Measurements from ENCODE around the gene CCDC57.
"Not testable (repeated sequence)": the region's sequence is repeated elsewhere in the genome, so short reads cannot be mapped to it uniquely, and the experiment has no call there.

The CCDC57 gene

GRCh38 chr17:82151106-82151957, 61.3 kb downstream of the CCDC57 start:
- DNase-seq = no peak

DNA sequence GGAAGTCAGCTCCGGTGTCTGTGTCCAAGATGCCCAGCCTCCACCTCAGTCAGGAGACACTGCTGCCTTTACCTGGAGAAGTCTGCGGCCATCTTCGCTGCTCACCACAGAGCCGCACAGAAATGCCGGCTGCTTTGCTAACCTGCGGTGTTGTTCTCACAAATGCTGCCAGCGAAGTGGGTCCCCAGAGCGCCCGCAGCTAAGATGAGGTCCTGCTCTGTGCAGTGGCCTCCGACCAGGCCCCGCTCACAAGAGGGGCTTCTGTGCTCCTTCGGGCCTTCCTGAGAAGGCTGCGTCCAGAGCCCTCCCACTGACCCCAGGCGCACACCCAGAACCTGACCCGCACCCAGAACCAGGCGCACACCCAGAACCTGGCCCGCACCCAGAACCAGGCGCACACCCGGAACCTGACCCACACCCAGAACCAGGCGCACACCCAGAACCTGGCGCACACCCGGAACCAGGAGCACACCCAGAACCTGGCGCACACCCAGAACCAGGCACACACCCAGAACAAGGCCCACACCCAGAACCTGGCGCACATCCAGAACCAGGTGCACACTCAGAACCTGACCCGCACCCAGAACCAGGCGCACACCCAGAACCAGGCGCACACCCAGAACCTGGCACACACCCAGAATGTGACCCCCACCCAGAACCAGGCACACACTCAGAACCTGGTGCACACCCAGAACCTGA, 63.1 kb downstream of the CCDC57 start:
- DNase-seq = no peak

DNA sequence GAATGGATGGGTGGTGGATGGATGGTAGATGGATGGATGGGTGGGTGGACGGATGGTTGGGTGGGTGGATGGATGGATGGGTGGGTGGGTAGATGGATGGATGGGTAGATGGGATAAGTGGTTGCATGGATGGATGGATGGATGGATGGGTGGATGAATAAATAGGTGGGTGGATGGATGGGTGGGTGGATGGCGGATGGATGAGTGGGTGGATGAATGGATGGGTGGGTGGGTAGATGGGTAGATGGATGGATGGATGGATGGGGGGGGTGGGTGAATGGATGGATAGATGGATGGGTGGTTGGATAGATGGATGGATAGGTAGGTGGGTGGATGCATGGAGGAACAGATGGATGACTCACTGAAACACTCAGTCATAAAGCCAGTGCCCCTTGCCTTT, 63.6 kb downstream of the CCDC57 start:
- DNase-seq = no peak

- DNase-seq = no peak
Measured at GRCh38 chr17:82148011-82148410, 64.6 kb downstream of the CCDC57 start.

DNA sequence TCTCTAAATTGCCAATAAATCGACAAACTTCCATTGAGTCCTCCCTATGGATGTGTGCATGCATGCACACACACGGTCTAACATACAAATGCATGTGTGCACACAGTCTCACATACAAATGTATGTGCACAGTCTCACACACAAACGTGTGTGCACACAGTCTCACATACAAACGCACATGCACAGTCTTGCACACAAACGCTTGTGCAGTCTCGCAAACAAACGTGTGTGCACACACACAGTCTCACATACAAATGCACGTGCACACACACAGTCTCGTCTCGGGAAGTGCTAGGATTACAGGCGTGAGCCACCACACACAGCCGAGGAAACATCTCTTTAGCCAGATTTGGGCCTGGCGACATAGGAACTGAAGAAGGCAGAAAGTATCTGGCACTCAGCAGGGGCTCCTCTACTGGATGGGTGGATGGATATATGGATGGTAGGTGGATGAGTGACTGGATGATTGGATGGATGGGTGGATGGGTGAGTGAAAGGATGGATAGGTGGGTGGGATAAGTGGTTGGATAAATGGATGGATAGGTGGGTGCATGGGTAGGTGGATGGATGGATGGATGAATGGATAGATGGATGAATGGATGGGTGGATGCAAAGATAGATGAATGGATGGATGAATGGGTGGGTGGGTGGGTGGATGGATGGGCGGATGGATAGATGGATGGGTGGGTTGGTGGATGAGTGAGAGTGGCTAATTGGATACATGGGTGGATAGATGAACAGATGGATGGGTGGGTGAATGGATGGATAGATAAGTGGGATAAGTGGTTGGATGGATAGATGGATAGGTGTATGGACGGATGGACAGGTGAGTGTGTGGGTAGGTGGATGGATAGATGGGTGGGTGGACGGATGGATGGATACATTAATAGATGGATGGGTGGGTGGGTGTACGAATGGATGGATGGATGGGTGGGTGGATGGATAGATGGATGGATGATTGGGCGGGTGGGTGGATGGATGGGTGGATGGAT, 65.7 kb downstream of the CCDC57 start:
- DNase-seq = no peak

- no peak for DNase-seq
Measured at GRCh38 chr17:82145550-82146155, 67.0 kb downstream of the CCDC57 start.

GRCh38 chr17:82143333-82143732, 69.3 kb downstream of the CCDC57 start:
- no peak for DNase-seq

DNA sequence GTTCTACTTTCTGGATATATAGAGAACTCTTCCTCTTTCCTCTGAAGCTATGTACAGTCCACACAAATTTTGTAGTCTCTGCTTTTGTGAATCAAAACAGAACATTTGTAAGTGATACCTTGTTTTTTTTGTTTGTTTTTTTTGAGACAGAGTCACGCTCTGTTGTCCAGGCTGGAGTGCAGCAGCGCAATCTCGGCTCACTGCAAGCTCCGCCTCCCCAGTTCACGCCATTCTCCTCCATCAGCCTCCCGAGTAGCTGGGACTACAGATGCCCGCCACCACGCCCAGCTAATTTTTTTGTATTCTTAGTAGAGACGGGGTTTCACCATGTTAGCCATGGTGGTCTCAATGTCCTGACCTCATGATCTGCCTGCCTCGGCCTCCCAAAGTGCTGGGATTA, 72.7 kb downstream of the CCDC57 start:
- DNase-seq = not testable (repeated sequence)

DNA sequence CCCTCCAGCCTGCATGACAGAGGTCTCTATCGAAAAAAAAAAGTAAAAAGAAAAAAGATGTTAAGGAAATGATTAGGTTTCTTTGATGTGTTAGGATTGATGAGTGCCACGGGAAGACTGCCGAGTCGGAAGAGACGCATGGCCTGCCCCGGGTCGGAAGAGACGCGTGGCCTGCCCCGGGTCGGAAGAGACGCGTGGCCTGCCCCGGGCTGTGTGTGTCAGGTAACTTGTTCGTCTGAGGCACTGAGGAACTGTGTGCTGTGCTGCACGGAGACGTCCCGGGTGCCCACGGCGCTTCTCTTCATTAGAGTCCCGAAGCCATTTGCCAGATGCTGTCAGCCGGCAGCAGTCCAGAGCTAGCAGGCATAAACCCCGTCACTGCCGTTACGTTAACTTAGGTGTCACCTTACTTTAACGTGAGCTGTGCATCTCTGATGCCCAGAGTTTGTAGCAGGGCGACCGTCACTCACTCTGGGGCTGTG, 74.1 kb downstream of the CCDC57 start:
- DNase-seq = no peak

DNA sequence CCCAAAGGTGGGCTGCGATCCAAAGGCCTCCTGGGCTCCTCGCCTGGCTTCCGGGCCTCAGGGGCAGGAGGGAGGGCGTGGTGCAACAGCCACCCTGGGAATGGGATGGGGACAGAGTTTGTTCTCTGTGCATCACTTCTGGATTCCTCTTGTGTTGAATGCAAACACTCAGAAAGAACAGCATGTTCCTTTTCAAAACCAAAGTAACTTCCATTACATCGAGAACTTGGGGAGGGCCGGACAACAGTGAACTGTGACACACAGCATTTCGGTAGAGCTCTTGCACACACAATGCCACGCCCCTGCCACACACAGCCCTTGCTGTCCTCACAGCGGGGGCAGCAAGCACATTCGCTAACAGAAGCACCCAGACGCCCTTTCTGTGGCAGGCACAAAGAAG, 78.5 kb downstream of the CCDC57 start:
- no peak for DNase-seq

DNA sequence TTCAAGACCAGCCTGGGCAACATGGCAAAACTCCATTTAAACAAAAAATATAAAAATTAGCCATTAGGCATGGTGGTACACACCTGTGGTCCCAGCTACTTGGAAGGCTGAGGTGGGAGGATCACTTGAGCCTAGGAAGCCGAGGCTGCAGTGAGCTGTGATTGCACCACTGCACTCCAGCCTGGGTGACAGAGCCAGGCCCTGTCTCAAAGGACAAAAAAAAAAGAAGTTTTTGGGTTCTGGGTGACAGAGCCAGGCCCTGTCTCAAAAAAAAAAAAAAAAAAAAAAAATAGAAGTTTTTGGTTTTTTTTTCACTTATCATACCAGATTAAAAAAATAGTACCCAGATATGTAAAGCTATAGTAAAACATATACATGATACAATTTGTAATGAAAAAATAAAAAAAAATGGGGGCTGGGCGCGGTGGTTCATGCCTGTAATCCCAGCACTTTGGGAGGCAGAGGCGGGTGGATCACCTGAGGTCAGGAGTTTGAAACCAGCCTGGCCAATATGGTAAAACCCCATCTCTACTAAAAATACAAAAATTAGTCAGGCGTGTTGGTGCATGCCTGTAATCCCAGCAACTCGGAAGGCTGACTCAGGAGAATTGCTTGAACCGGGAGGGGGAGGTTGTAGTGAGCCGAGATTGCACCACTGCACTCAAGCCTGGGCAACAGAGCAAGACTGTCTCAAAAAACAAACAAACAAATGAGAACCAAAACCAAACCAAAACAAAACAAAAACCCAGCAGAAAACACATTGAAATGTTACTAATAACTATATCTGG, 79.3 kb downstream of the CCDC57 start:
- not testable (repeated sequence) for DNase-seq

DNA sequence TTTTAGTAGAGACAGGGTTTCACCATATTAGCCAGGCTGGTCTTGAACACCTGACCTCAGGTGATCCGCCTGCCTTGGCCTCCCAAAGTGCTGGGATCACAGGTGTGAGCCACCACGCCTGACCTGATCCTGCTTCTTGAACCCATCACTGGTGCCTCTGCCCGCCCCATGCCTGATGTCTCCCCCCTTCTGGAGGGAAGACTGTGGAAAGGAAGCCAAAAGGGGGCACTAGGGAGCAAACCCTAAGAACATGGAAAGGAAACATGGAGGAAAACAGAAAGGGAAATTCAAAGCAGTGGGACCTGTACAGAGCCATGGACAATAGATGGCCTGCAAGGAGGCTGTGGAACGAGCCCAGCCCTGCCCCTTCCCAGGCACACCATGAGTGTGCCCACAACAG, 83.5 kb downstream of the CCDC57 start:
- no peak for DNase-seq

GRCh38 chr17:82128287-82128686, 84.4 kb downstream of the CCDC57 start:
- DNase-seq = no peak

DNA sequence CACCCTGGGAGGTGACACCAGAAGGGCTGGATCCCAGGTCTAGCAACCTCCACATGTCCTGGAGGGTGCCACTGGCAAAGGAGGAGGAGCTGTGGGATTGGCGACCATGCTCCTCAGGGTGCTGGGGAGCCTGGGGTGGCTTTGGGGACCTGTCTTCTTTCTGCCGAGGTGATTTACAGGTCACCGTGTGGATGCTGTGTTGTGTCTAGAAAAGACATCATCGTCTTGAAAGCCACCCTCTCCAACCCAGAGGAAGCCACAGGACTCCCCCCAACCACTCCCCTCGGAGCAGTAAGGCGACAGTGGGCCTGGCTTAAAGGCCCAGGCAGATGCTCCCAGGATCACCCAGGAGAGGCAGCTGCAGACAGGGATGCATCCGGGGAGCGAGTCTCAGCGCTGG, 84.9 kb downstream of the CCDC57 start:
- no peak for DNase-seq

DNA sequence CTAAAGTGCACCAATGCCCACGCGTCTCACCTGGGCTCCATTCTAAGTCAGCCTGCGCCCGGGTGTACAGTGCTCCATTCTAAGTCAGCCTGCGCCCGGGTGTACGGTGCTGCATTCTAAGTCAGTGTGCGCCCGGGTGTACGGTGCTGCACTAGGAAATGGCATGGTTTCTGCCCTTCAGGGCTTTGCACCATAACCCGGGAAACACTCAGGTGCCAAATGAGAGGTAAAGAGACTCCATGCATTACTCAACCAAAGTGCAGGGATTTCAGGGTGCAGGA, 85.4 kb downstream of the CCDC57 start:
- no peak for DNase-seq

DNA sequence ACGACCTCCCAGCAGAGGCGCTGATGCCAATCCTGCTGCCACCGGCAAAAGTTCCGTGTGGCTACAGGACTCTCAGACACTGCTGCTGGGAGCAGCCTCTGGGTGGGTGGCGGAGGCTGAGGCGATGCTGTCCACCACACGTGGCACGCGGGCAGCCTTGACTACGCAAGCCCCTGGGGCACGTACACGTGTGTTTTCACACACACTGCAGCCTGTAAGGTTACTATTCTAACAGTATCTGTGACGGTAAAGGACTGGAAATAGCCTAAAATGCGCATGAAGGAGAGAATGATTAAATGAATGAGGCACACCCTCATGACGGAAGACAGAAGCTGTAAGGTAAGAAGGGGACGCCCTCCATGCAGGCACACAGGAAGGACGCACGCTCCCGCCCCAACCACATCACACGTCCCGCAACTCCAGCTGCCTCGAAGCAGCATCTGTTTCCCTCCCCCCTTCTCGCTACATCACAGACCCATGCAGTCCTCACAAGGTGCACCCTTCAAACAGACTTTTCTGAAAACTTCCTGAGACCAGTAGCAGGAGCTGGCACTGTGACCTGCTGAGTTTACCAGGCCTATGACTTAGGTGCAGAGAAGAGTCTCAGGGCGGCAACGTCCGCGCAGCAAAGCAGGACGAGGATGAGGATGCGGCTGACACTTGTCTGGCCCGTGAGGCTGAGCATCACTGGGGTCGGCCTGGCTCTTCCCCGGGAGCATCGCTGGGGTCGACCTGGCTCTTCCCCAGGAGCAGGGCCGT, 85.9 kb downstream of the CCDC57 start:
- DNase-seq = no peak

GRCh38 chr17:82124101-82124500, 88.5 kb downstream of the CCDC57 start:
- no peak for DNase-seq

DNA sequence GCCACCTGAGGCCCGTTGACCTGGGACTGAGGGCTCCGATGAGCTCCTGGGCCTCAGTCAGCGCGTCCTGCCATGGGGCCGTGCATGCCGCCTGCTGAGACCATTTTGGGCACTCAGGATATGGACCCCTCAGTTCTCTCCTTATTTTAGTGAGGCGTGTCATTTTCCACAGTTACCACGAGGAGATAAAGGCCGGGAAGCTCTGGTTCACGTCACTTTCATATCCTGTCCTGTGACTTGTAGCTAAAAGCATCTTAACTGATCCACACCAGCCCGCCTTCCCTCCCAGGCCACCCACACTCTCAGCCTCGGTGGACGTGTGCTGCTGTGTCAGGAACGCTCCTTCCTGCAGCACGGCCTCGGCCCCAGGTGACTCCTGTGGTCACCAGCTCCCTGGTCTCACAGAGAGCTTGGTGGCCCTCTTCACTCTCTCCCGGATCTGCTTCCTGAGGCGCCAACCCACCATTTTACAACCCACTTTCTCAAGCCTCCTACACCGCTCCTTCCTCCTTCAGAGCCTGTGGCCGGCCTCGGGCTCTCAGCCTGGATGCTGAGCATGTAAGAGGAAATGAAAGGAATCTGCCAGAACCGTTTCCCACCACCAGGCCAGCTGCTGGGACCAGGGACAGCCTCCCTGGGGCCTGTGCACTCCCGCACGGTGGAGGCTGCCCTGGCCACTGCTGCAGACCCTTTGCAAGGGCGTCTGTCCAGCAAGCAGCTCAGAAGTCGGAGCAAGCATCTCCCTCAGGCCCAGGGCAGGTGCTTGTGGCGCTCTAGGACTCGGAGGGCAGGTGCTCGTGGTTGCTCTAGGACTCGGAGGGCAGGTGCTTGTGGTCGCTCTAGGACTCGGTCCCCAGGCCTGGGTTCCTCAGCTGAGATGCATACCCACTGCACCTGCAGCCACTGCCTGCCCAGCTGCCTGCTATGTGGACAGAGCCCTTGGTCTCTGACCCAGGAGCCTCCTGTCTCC, 90.7 kb downstream of the CCDC57 start:
- peak; percentile 91 for DNase-seq

GRCh38 chr17:82121246-82121645, 91.4 kb downstream of the CCDC57 start:
- DNase-seq = peak; percentile 84

DNA sequence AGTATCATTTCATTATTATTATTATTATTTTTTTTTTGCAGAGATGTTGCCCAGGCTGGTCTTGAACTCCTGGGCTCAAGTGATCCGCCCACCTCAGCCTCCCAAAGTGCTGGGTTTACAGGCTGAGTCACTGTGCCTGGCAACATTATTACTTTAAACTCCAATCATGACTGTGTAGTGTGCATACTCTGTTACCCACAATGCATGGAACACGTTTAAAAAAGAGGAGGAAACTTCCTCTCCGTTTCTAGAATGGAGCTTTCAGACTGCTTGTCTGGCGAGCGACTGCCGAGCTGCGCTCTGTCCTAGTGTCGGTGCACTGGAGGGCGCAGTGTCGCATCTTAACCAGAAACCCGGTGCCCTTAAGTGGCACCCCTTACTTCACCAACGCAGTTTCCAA, 92.5 kb downstream of the CCDC57 start:
- peak; percentile 61 for DNase-seq

Data from islet precursor cell (in vitro differentiated cells).